ENCODE data around the gene ZNF316. TPM values are rescaled to one million over a fixed set of nuclear protein-coding genes. Genes with fewer than 3 reads are reported as not detected.

Gene ZNF316
- total RNA-seq, 2 experiments from 2014 or later = 17.7 to 18.8 TPM

- POLR2A ChIA-PET = interaction anchor here (0.6 to 2.7 kb wide), 7 partner anchors 7 to 67 kb away, joined by 3 to 18 read pairs (median 4); partner anchors contain the start of gene ZDHHC4
- ATAC-seq = peak; percentile 3
- intact Hi-C loops (cut with micrococcal nuclease) = no loop called here
These were observed 46.4 kb upstream of the ZNF316 start for GRCh38 chr7:6590645-6591110.

GRCh38 chr7:6600093-6600492, 37.0 kb upstream of the ZNF316 start:
- no peak for TF ChIP-seq CTCF (IDR thresholded peaks at IDR 0.05)
- H3K4me3 Mint-ChIP-seq = no peak overlapping the region
- peaks cover 49% of the 10 kb centered on the region for H3K36me3 Mint-ChIP-seq (ENCODE audit: low read depth)
- H3K27ac Mint-ChIP-seq = no peak overlapping the region
- H3K4me1 Mint-ChIP-seq (ENCODE audit: low read depth) = peaks cover 8% of the 10 kb centered on the region
- intact Hi-C loops (cut with micrococcal nuclease) = no loop called here
- no peaks in the 10 kb centered on the region for H3K9me3 Mint-ChIP-seq
- ChIA-PET CTCF (interaction anchor here (1.2 kb wide), 1 partner anchor 84 kb away, joined by 4 read pairs; no protein-coding TSS in a partner anchor), POLR2A (interaction anchor here (1.3 kb wide), 1 partner anchor 10 kb away, joined by 8 read pairs; the partner anchor contains the start of gene INTS15)
- H3K27me3 Mint-ChIP-seq = no peaks in the 10 kb centered on the region
- DNase-seq (no peak), ATAC-seq (no peak)

More at GRCh38 chr7:6590645-6591110, 46.4 kb upstream of the ZNF316 start:
- H3K4me3 Mint-ChIP-seq = peak overlapping the region; percentile 87
- peaks cover 34% of the 10 kb centered on the region for H3K36me3 Mint-ChIP-seq (ENCODE audit: low read depth)
- peaks cover 22% of the 10 kb centered on the region for H3K4me1 Mint-ChIP-seq (ENCODE audit: low read depth)
- no peak for DNase-seq
- no peaks in the 10 kb centered on the region for H3K27me3 Mint-ChIP-seq
- peak overlapping the region; percentile 84 for H3K27ac Mint-ChIP-seq
- TF ChIP-seq CTCF (IDR thresholded peaks at IDR 0.05) = no peak
- no peaks in the 10 kb centered on the region for H3K9me3 Mint-ChIP-seq
- CTCF ChIA-PET = interaction anchor here (0.8 to 4.2 kb wide), 9 partner anchors 9 to 267 kb away, joined by 3 to 44 read pairs (median 5); partner anchors contain the start of gene ZDHHC4

- ChIA-PET POLR2A (interaction anchor here (1.0 kb wide), 1 partner anchor 15 kb away, joined by 4 read pairs; the partner anchor contains the start of gene INTS15), CTCF (no interaction called here)
- Mint-ChIP-seq H3K27me3 (no peaks in the 10 kb centered on the region), H3K4me1 (ENCODE audit: low read depth) (peaks cover 5% of the 10 kb centered on the region), H3K9me3 (no peaks in the 10 kb centered on the region), H3K4me3 (no peak overlapping the region), H3K36me3 (ENCODE audit: low read depth) (peaks cover 31% of the 10 kb centered on the region), H3K27ac (no peak overlapping the region)
- intact Hi-C loops (cut with micrococcal nuclease) = no loop called here
- DNase-seq (no peak), ATAC-seq (no peak)
- no peak for TF ChIP-seq CTCF (IDR thresholded peaks at IDR 0.05)
These were observed 32.7 kb upstream of the ZNF316 start for GRCh38 chr7:6604458-6604857.

- POLR2A ChIA-PET = interaction anchor here (0.7 kb wide), 1 partner anchor 14 kb away, joined by 3 read pairs; no protein-coding TSS in a partner anchor
- Mint-ChIP-seq H3K27me3 (no peaks in the 10 kb centered on the region), H3K4me3 (no peak overlapping the region), H3K4me1 (ENCODE audit: low read depth) (peaks cover 2% of the 10 kb centered on the region), H3K36me3 (ENCODE audit: low read depth) (peaks cover 25% of the 10 kb centered on the region), H3K9me3 (no peaks in the 10 kb centered on the region), H3K27ac (no peak overlapping the region)
- ATAC-seq (no peak), DNase-seq (no peak)
- intact Hi-C loops (cut with micrococcal nuclease) = no loop called here
- no peak for TF ChIP-seq CTCF (IDR thresholded peaks at IDR 0.05)
- CTCF ChIA-PET = no interaction called here
These were observed 30.1 kb upstream of the ZNF316 start for GRCh38 chr7:6606866-6607583.

GRCh38 chr7:6607651-6608051, 29.5 kb upstream of the ZNF316 start:
- H3K4me3 Mint-ChIP-seq = no peak overlapping the region
- intact Hi-C loops (cut with micrococcal nuclease) = no loop called here
- ATAC-seq (no peak), DNase-seq (no peak)
- POLR2A ChIA-PET = no interaction called here
- no peak overlapping the region for H3K27ac Mint-ChIP-seq
- H3K4me1 Mint-ChIP-seq (ENCODE audit: low read depth) = no peaks in the 10 kb centered on the region
- no peak for TF ChIP-seq CTCF (IDR thresholded peaks at IDR 0.05)
- no peaks in the 10 kb centered on the region for H3K9me3 Mint-ChIP-seq
- H3K27me3 Mint-ChIP-seq = no peaks in the 10 kb centered on the region
- CTCF ChIA-PET = no interaction called here
- H3K36me3 Mint-ChIP-seq (ENCODE audit: low read depth) = peaks cover 21% of the 10 kb centered on the region

Measured in activated CD8-positive, alpha-beta T cell treated with anti-CD3 and anti-CD28 coated beads for 36 hours (primary cell).